Fibroblast of lung (primary cell): ENCODE data around the gene VGLL4. TPM values are rescaled to one million over a fixed set of nuclear protein-coding genes. Genes with fewer than 3 reads are reported as not detected.

Experiments
- DNase-seq, 2 donors: peaks; one replicate each; pipeline versions ENCODE4 v3.0.0 to v3.0.0-alpha.2; 2010; ENCODE audit warnings: low read depth in 2 of 2
- H2AFZ ChIP-seq: 2 replicates; pipeline ENCODE4 v1.5.1; 2012; ENCODE audit warnings: low read length, control low read depth, inconsistent platforms
- H3K27ac ChIP-seq: 2 replicates; pipeline ENCODE4 v1.5.1; 2011; ENCODE audit warnings: low read length, control low read depth; ENCODE audit not compliant: insufficient read depth
- H3K27me3 ChIP-seq: 2 replicates; pipeline ENCODE4 v1.5.1; 2011; ENCODE audit warnings: mild to moderate bottlenecking, low read length; ENCODE audit not compliant: control insufficient read depth, insufficient read depth
- H3K36me3 ChIP-seq: 2 replicates; pipeline ENCODE4 v1.5.1; 2011; ENCODE audit warnings: low read length; ENCODE audit not compliant: control insufficient read depth, insufficient read depth
- H3K4me1 ChIP-seq: 2 replicates; pipeline ENCODE4 v1.5.1; 2011; ENCODE audit warnings: low read length; ENCODE audit not compliant: control insufficient read depth, insufficient read depth; ENCODE audit errors: extremely low read depth
- H3K4me2 ChIP-seq: 2 replicates; pipeline ENCODE4 v1.5.1; 2011; ENCODE audit warnings: low read length, control low read depth; ENCODE audit not compliant: insufficient read depth; ENCODE audit errors: extremely low read depth
- H3K4me3 ChIP-seq, 4 experiments: fragments of 200-600 bp in 1 of 4; sonication (generic) in 1 of 4; replicated peaks in 1 of 4; 2 replicates each; pipeline ENCODE4 v1.5.1; 2011 to 2016; ENCODE audit warnings: low read length in 4 of 4, low read depth in 3 of 4, mild to moderate bottlenecking in 3 of 4, control low read depth in 2 of 4, inconsistent platforms in 1 of 4, mixed read lengths in 1 of 4; ENCODE audit not compliant: insufficient read depth in 1 of 4; ENCODE audit errors: control extremely low read depth in 1 of 4
- H3K79me2 ChIP-seq: 2 replicates; pipeline ENCODE4 v1.5.1; 2012; ENCODE audit warnings: mild to moderate bottlenecking, low read length, inconsistent platforms; ENCODE audit not compliant: control insufficient read depth, insufficient read depth
- H3K9ac ChIP-seq: 2 replicates; pipeline ENCODE4 v1.5.1; 2011; ENCODE audit warnings: mild to moderate bottlenecking, low read length, control low read depth; ENCODE audit not compliant: insufficient read depth
- H3K9me3 ChIP-seq: 2 replicates; pipeline ENCODE4 v1.5.1; 2012; ENCODE audit warnings: low read depth, low read length; ENCODE audit not compliant: control insufficient read depth, insufficient read depth
- H4K20me1 ChIP-seq: 2 replicates; pipeline ENCODE4 v1.5.1; 2011; ENCODE audit warnings: low read length; ENCODE audit not compliant: control insufficient read depth, insufficient read depth; ENCODE audit errors: extremely low read depth
- CTCF ChIP-seq, 2 donors: IDR thresholded peaks in 1 of 2; conservative IDR thresholded peaks in 1 of 2; 1 replicate in 1 of 2; 2 replicates in 1 of 2; pipeline ENCODE4 v1.5.1; 2011 to 2012; ENCODE audit warnings: low read length in 2 of 2, control low read depth in 1 of 2, inconsistent platforms in 1 of 2, low read depth in 1 of 2, mild to moderate bottlenecking in 1 of 2
- EZH2 ChIP-seq: IDR thresholded peaks from 2 replicates; pipeline ENCODE4 v1.5.1; 2012; ENCODE audit warnings: low read length, control low read depth, mild to moderate bottlenecking; ENCODE audit errors: missing control alignments
- polyA plus RNA-seq, 2 donors: library from polyadenylated mRNA; depleted of rRNA in 1 of 2; stranded (reverse) in 1 of 2; unstranded in 1 of 2; fragments of >200 nt; gene quantifications; 2 replicates each; pipeline ENCODE4 v1.2.1, GENCODE V29; 2011 to 2012; ENCODE audit warnings: missing spikeins in 1 of 2
- total RNA-seq: library from RNA; depleted of rRNA; stranded (reverse); fragments of >200 nt; gene quantifications from 2 replicates; pipeline ENCODE4 v1.2.1, GENCODE V29; 2014

VGLL4 gene
- total and polyA plus RNA-seq, 2 donors (not counting 1 experiment from before 2014, with no cell fraction given), result 18.4 to 34.7 TPM

GRCh38 chr3:11543141-11543947 is 100.4 kb downstream of the VGLL4 start:
- Histone ChIP-seq H3K4me3 (no peak overlapping the region), H3K9ac (no peak overlapping the region), H3K36me3 (no peaks in the 10 kb centered on the region), H3K27me3 (no peaks in the 10 kb centered on the region), H3K27ac (no peak overlapping the region), H2AFZ (no peak overlapping the region), H4K20me1 (no peaks in the 10 kb centered on the region), H3K4me1 (no peaks in the 10 kb centered on the region), H3K79me2 (no peaks in the 10 kb centered on the region), H3K4me2 (no peak overlapping the region), H3K9me3 (no peaks in the 10 kb centered on the region)
- TF ChIP-seq CTCF (conservative IDR thresholded peaks at IDR 0.05 in 1 of 2, IDR thresholded peaks at IDR 0.05 in 1 of 2; ENCODE audit: low read depth in 1 of 2, low read length in 2 of 2) (no peak), EZH2 (no peak)
- no peak for DNase-seq

- H2AFZ ChIP-seq, result no peak overlapping the region
- H3K27ac ChIP-seq, result no peak overlapping the region
Observed at GRCh38 chr3:11542551-11542950, 101.2 kb downstream of the VGLL4 start.

More at GRCh38 chr3:11542551-11542950, 101.2 kb downstream of the VGLL4 start:
- Histone ChIP-seq H3K36me3 (no peaks in the 10 kb centered on the region), H3K27me3 (no peaks in the 10 kb centered on the region), H3K4me2 (no peak overlapping the region), H3K79me2 (no peaks in the 10 kb centered on the region), H3K9me3 (no peaks in the 10 kb centered on the region), H3K4me3 (no peak overlapping the region), H3K4me1 (no peaks in the 10 kb centered on the region), H4K20me1 (no peaks in the 10 kb centered on the region), H3K9ac (no peak overlapping the region)
- no peak for DNase-seq
- TF ChIP-seq CTCF (conservative IDR thresholded peaks at IDR 0.05 in 1 of 2, IDR thresholded peaks at IDR 0.05 in 1 of 2; ENCODE audit: low read depth in 1 of 2, low read length in 2 of 2) (no peak), EZH2 (no peak)
